Thoracic aorta (tissue), 2 donors: Measurements from ENCODE around the gene CDIP1. TPM values are rescaled to one million over a fixed set of nuclear protein-coding genes. Genes with fewer than 3 reads are reported as not detected.

Experiments
- ATAC-seq: fragments of 150-250 bp; one replicate; pipeline ENCODE4 v1.8.0; 2017; ENCODE audit warnings: low read depth; ENCODE audit not compliant: insufficient number of reproducible peaks, low FRiP score
- DNase-seq: peaks from one replicate; pipeline ENCODE4 v3.0.0-alpha.2; 2020; ENCODE audit warnings: low spot score
- H3K27ac ChIP-seq, 2 donors: fragments of 200-600 bp; sonication (generic); 1 replicate in 1 of 2; 2 replicates in 1 of 2; pipeline ENCODE4 v1.5.1; 2016; ENCODE audit warnings: mild to moderate bottlenecking in 2 of 2, moderate library complexity in 2 of 2
- H3K27me3 ChIP-seq: fragments of 200-600 bp; sonication (generic); replicated peaks from 2 replicates; pipeline ENCODE4 v1.6.0; 2016; ENCODE audit warnings: mild to moderate bottlenecking; ENCODE audit not compliant: insufficient read depth
- H3K36me3 ChIP-seq: fragments of 200-600 bp; sonication (generic); one replicate; pipeline ENCODE4 v1.5.1; 2016
- H3K4me1 ChIP-seq, 2 donors: fragments of 200-600 bp; sonication (generic); 1 replicate in 1 of 2; 2 replicates in 1 of 2; pipeline versions ENCODE4 v1.5.1 to v1.6.0; 2016; ENCODE audit warnings: low read depth in 2 of 2, mild to moderate bottlenecking in 1 of 2; ENCODE audit not compliant: control insufficient read depth in 1 of 2
- H3K4me3 ChIP-seq: fragments of 200-600 bp; sonication (generic); 2 replicates; pipeline ENCODE4 v1.5.1; 2016; ENCODE audit warnings: mild to moderate bottlenecking
- H3K9me3 ChIP-seq: fragments of 200-600 bp; sonication (generic); 2 replicates; pipeline ENCODE4 v1.5.1; 2016
- CTCF ChIP-seq: fragments of 200-600 bp; sonication (generic); IDR thresholded peaks from one replicate; pipeline ENCODE4 v1.5.1; 2019; ENCODE audit warnings: antibody characterized with exemption
- total RNA-seq, 2 donors: library from RNA; depleted of rRNA; stranded (reverse); fragments of >200 nt; gene quantifications; one replicate each; pipeline versions ENCODE4 v1.1.0 to v1.2.3, GENCODE V29; 2016

Gene CDIP1
- total RNA-seq, 2 donors from 2014 or later = 33.2 to 33.5 TPM

- Histone ChIP-seq H3K27ac (no peak overlapping the region), H3K9me3 (no peaks in the 10 kb centered on the region), H3K27me3 (no peaks in the 10 kb centered on the region), H3K4me1 (no peaks in the 10 kb centered on the region), H3K4me3 (no peak overlapping the region), H3K36me3 (no peaks in the 10 kb centered on the region)
- ATAC-seq = no peak
- no peak for DNase-seq
- TF ChIP-seq CTCF = no peak
Measured at GRCh38 chr16:4556580-4556979, 18.0 kb upstream of the CDIP1 start.

- Histone ChIP-seq H3K4me1 (no peaks in the 10 kb centered on the region), H3K27ac (no peak within 1 kb of the TSS), H3K27me3 (no peaks in the 10 kb centered on the region), H3K9me3 (no peaks in the 10 kb centered on the region), H3K36me3 (no peaks in the 10 kb centered on the region), H3K4me3 (no peak within 1 kb of the TSS)
- TF ChIP-seq CTCF = no peak
- DNase-seq (no peak), ATAC-seq (no peak)
Measured at GRCh38 chr16:4556112-4556511, 17.5 kb upstream of the CDIP1 start, which contains the start of gene C16orf96. Gene C16orf96 (plus strand): TSS chr16:4556340. CDS start chr16:4556490, 150 bp downstream.

GRCh38 chr16:4552541-4552940, 14.0 kb upstream of the CDIP1 start:
- no peak for DNase-seq
- no peak for ATAC-seq
- Histone ChIP-seq H3K4me3 (no peak overlapping the region), H3K27ac (no peak overlapping the region), H3K4me1 (no peaks in the 10 kb centered on the region), H3K27me3 (no peaks in the 10 kb centered on the region), H3K36me3 (no peaks in the 10 kb centered on the region), H3K9me3 (no peaks in the 10 kb centered on the region)
- no peak for TF ChIP-seq CTCF

- Histone ChIP-seq H3K9me3 (no peaks in the 10 kb centered on the region), H3K4me3 (no peak overlapping the region), H3K4me1 (no peaks in the 10 kb centered on the region), H3K27me3 (no peaks in the 10 kb centered on the region), H3K36me3 (no peaks in the 10 kb centered on the region), H3K27ac (no peak overlapping the region)
- DNase-seq (no peak), ATAC-seq (no peak)
- TF ChIP-seq CTCF = no peak
Measured at GRCh38 chr16:4550591-4550990, 12.0 kb upstream of the CDIP1 start.

- H3K4me3 ChIP-seq = no peak overlapping the region
- H3K4me1 ChIP-seq = no peaks in the 10 kb centered on the region
- DNase-seq (no peak), ATAC-seq (no peak)
- no peak for TF ChIP-seq CTCF
- no peaks in the 10 kb centered on the region for H3K27me3 ChIP-seq
- H3K27ac ChIP-seq = no peak overlapping the region
- H3K36me3 ChIP-seq = no peaks in the 10 kb centered on the region
- no peaks in the 10 kb centered on the region for H3K9me3 ChIP-seq
Measured at GRCh38 chr16:4548124-4548523, 9.6 kb upstream of the CDIP1 start.
